GM20000 (cell line): ENCODE measurements around the gene SUN5.

ENCODE experiments used
- DNase-seq: peaks from one replicate; pipeline ENCODE4 v3.0.0; 2012; ENCODE audit warnings: low spot score
- TF ChIP-seq, protein P1 (sequence below): IDR thresholded peaks from 2 replicates; pipeline ENCODE4 v1.5.1; 2012; ENCODE audit warnings: mild to moderate bottlenecking, control low read depth; ENCODE audit errors: extremely low read depth, missing control alignments

The SUN5 gene

GRCh38 chr20:32991792-32992641, 12.2 kb downstream of the SUN5 start:
- no peak for DNase-seq

DNA sequence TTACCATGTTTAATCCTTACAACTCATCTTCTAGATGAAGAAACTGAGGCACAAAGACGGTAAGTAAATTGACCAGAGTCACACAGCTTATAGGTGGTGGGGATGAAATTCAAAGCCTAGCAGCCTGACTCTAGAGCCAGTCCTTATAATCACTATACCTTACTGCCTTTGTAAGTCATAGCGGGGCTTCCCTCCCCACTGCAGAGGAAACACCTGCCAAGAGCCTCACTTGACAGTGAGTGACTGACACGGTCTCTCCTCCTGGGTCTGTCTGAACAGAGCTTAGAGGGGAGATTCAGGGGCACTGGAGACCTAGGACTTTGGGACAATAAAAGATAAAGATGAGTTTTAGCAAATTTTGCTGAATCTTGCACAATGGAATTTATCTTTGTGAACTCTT, 12.8 kb downstream of the SUN5 start:
- DNase-seq: no peak
- TF ChIP-seq, protein P1, sequence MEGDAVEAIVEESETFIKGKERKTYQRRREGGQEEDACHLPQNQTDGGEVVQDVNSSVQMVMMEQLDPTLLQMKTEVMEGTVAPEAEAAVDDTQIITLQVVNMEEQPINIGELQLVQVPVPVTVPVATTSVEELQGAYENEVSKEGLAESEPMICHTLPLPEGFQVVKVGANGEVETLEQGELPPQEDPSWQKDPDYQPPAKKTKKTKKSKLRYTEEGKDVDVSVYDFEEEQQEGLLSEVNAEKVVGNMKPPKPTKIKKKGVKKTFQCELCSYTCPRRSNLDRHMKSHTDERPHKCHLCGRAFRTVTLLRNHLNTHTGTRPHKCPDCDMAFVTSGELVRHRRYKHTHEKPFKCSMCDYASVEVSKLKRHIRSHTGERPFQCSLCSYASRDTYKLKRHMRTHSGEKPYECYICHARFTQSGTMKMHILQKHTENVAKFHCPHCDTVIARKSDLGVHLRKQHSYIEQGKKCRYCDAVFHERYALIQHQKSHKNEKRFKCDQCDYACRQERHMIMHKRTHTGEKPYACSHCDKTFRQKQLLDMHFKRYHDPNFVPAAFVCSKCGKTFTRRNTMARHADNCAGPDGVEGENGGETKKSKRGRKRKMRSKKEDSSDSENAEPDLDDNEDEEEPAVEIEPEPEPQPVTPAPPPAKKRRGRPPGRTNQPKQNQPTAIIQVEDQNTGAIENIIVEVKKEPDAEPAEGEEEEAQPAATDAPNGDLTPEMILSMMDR: no peak

More at GRCh38 chr20:32991792-32992641, 12.2 kb downstream of the SUN5 start:
- TF ChIP-seq, protein P1: no peak

DNA sequence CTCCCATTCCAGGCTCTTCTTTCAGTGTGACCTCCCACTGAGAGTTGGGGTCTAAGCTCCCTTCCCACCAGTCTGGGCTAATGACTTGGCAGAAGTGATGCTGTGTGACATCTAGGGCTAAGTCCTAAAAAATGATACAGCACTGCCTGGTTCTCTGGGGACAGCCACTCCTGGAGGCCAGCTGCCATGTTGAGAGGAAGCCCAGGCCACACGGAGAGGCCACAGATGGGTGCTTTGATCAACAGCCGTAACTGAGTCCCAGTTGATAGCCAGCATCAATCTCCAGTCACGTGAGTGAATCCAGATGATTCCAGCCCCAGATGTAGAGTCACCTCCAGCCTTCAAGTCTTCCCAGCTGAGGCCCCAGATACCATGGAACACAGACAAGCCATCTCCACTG, 13.8 kb downstream of the SUN5 start:
- no peak for DNase-seq
- TF ChIP-seq, protein P1: no peak

DNA sequence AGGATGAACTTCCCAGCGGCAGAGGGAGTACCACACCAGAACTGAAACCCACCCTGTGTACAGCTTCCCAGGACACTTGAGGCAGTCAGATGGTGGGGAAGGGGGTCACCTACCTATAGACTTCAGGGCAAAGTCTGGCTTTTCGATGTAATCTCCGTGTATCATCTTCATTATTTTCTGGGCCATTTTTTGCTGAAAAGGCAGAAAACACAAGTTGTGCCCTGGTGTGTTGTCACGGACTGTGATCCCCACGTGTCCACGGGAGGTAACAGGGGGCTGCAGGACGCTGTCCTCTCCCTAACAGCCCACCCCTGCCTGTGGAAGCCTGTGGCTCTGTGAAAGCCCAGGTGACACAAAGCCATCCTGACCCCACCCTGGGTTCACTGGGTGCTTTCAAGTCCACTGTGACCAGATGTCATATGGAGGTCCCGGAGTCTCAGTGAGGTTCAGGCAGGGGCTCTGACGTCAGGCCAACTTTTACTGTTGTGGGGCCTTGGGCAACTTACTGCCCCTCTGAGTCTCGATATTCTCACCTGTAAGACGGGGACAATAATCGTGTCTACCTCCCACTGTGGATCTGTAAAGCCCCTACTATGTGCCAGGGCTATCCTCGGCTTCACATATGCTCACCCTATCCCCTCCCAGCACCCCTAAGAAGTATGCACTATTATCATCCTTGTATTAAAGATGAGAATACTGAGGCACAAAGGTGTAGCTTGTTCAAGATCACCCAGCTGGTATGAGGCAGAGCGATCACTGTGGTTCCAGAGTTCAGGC, 14.5 kb downstream of the SUN5 start:
- TF ChIP-seq, protein P1: no peak
- DNase-seq: no peak

GRCh38 chr20:32988008-32988407, 16.2 kb downstream of the SUN5 start:
- TF ChIP-seq, protein P1: no peak

DNA sequence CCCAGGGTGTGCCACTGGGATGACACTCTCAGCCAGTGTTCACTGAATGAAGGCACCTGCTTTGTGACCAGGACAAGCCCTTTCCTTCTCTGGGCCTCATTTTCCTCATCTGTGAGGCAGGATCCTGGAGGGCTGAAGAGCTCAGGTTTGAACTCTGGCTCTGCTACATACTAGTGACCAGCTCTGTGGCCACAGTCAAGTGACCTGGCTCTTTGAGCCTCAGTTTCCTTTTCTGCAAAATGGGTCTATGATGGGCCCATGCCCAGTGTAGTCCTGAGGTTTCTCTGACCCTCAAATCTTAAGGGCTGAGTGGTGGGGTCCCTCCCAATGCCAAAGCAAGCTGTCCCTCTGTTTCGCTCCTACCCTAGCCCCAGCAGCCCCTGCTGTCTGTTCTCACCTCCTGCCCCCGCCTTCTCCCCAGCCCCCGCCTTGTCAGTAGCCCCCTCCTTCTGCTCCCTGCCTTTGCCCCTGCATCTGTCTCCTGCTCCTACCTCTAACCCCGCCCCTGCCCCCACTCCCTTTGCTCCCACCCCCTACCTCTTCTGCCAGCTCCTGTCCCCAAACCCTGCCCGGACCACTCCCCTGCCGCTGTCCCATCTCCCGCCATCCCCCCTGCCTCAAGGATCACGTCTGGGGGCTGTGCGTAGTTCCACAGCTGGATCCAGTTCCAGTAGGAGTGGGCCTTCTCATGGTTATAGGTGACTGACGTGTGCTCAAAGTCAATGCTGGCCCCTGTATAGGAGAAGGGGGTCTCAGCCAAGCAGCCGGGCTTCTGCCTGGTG, 17.0 kb downstream of the SUN5 start:
- TF ChIP-seq, protein P1: no peak
- no peak for DNase-seq

More at GRCh38 chr20:32988008-32988407, 16.2 kb downstream of the SUN5 start:
- no peak for DNase-seq
